G401.6 (cell line): ENCODE data around the gene ZNF629.
"Not testable (repeated sequence)": the region's sequence is repeated elsewhere in the genome, so short reads cannot be mapped to it uniquely, and the experiment has no call there.

Experiments
- FAIRE-seq: peaks from 2 replicates; lab custom pipeline; 2012; peaks lifted over from hg19 to GRCh38; lab: Jason Lieb, UNC

Gene ZNF629

GRCh38 chr16:30786936-30787612 is at the start of gene ZNF629:
Gene ZNF629, minus strand, starts transcription at chr16:30787205. Its CDS starts 2,723 bp downstream, at chr16:30784482.
- no peak for FAIRE-seq

GRCh38 chr16:30834130-30834740 is 47.2 kb upstream of the ZNF629 start:
- FAIRE-seq, result no peak

- no peak for FAIRE-seq
Observed at GRCh38 chr16:30830072-30830417, 43.0 kb upstream of the ZNF629 start.

GRCh38 chr16:30829130-30830071 is 42.4 kb upstream of the ZNF629 start:
- FAIRE-seq, result no peak

- no peak for FAIRE-seq
Observed at GRCh38 chr16:30821891-30822290, 34.9 kb upstream of the ZNF629 start.

- not testable (repeated sequence) for FAIRE-seq
Observed at GRCh38 chr16:30821441-30821840, 34.4 kb upstream of the ZNF629 start.

GRCh38 chr16:30820952-30821421 is 34.0 kb upstream of the ZNF629 start:
- FAIRE-seq, result no peak

GRCh38 chr16:30816769-30817168 is 29.8 kb upstream of the ZNF629 start:
- FAIRE-seq, result no peak

- FAIRE-seq, result no peak
Observed at GRCh38 chr16:30813821-30814189, 26.8 kb upstream of the ZNF629 start.

GRCh38 chr16:30809675-30810074 is 22.7 kb upstream of the ZNF629 start:
- FAIRE-seq, result not testable (repeated sequence)

GRCh38 chr16:30808890-30809426 is 22.0 kb upstream of the ZNF629 start:
- FAIRE-seq, result not testable (repeated sequence)

GRCh38 chr16:30808146-30808545 is 21.1 kb upstream of the ZNF629 start:
- no peak for FAIRE-seq

- no peak for FAIRE-seq
Observed at GRCh38 chr16:30805370-30806169, 18.6 kb upstream of the ZNF629 start.

GRCh38 chr16:30805056-30805369 is 18.0 kb upstream of the ZNF629 start:
- FAIRE-seq, result no peak

- FAIRE-seq, result no peak
Observed at GRCh38 chr16:30802936-30803335, 15.9 kb upstream of the ZNF629 start.

GRCh38 chr16:30797670-30798309 is 10.8 kb upstream of the ZNF629 start:
- peak; percentile 8 for FAIRE-seq

GRCh38 chr16:30794634-30795033 is 7.6 kb upstream of the ZNF629 start:
- FAIRE-seq, result no peak

GRCh38 chr16:30793508-30794069 is 6.6 kb upstream of the ZNF629 start:
- no peak for FAIRE-seq

GRCh38 chr16:30787613-30788378 is 791 bp upstream of the ZNF629 start:
- FAIRE-seq, result no peak
